ENCODE data around the gene GNAQ. TPM values are rescaled to one million over a fixed set of nuclear protein-coding genes. Genes with fewer than 3 reads are reported as not detected.

The GNAQ gene
- total and polyA plus RNA-seq, 2 of the 13 experiments (the other 11 are each of a cell fraction or from before 2014, with no cell fraction given), result 16.5 to 17.7 TPM

DNA sequence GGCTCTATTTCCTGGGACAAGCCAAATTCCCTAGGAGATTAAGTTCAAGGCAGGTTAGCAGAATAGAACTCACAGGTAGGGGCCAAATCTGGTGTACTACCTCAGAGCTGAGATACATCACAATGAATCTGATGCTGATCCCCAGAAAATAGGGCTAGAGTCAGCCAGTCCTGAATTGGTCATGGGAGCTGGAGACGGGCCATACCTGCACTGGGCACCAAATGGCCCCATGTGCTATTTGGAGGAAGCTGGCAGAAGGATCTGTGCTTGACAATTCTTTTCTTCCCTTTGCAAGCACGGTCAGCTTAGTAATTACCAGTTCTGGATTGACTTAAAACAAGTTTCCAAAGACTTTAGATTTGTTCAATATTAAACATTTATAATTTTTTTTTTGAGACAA, 10.4 kb upstream of the GNAQ start (continued):
- TF ChIP-seq, protein P1, sequence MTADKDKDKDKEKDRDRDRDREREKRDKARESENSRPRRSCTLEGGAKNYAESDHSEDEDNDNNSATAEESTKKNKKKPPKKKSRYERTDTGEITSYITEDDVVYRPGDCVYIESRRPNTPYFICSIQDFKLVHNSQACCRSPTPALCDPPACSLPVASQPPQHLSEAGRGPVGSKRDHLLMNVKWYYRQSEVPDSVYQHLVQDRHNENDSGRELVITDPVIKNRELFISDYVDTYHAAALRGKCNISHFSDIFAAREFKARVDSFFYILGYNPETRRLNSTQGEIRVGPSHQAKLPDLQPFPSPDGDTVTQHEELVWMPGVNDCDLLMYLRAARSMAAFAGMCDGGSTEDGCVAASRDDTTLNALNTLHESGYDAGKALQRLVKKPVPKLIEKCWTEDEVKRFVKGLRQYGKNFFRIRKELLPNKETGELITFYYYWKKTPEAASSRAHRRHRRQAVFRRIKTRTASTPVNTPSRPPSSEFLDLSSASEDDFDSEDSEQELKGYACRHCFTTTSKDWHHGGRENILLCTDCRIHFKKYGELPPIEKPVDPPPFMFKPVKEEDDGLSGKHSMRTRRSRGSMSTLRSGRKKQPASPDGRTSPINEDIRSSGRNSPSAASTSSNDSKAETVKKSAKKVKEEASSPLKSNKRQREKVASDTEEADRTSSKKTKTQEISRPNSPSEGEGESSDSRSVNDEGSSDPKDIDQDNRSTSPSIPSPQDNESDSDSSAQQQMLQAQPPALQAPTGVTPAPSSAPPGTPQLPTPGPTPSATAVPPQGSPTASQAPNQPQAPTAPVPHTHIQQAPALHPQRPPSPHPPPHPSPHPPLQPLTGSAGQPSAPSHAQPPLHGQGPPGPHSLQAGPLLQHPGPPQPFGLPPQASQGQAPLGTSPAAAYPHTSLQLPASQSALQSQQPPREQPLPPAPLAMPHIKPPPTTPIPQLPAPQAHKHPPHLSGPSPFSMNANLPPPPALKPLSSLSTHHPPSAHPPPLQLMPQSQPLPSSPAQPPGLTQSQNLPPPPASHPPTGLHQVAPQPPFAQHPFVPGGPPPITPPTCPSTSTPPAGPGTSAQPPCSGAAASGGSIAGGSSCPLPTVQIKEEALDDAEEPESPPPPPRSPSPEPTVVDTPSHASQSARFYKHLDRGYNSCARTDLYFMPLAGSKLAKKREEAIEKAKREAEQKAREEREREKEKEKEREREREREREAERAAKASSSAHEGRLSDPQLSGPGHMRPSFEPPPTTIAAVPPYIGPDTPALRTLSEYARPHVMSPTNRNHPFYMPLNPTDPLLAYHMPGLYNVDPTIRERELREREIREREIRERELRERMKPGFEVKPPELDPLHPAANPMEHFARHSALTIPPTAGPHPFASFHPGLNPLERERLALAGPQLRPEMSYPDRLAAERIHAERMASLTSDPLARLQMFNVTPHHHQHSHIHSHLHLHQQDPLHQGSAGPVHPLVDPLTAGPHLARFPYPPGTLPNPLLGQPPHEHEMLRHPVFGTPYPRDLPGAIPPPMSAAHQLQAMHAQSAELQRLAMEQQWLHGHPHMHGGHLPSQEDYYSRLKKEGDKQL (CRISPR knock-in tag; IDR thresholded peaks at IDR 0.05; ENCODE audit: low read depth), result no peak

GRCh38 chr9:78040726-78041125, 9.1 kb upstream of the GNAQ start:
- in situ Hi-C loops (cut with HindIII; ENCODE audit: extremely low pct_ligation_motif_present, low pct_unique_long_range_greater_than_20kb) (loop anchor here (10.0 kb wide), 1 partner anchor 64 kb away; no protein-coding TSS in a partner anchor), intact Hi-C loops (cut with micrococcal nuclease; ENCODE audit: unreplicated experiment) (no loop called here)
- H3K9me3 ChIP-seq (ENCODE audit: low read length), result no peaks in the 10 kb centered on the region
- no TSS peak for BruUV-seq (replicated peaks)
- H3K36me3 ChIP-seq (replicated peaks in 1 of 2; ENCODE audit: control insufficient read depth in 1 of 2, insufficient read depth in 2 of 2, low read length in 2 of 2), result no peaks in the 10 kb centered on the region
- H3K4me3 ChIP-seq (replicated peaks in 1 of 3; ENCODE audit: insufficient read depth in 1 of 3, low read depth in 2 of 3, low read length in 3 of 3), result no peak overlapping the region
- H2AFZ ChIP-seq (ENCODE audit: low read length), result no peak overlapping the region
- H3K79me2 ChIP-seq (ENCODE audit: insufficient read depth, low read length), result no peaks in the 10 kb centered on the region
- ChIA-PET CTCF (ENCODE audit: low intra/inter-chr PET ratio, low total read pairs) (no interaction called here), POLR2A (no interaction called here)
- DNase-seq (ENCODE audit: low spot score) (no peak), ATAC-seq (no peak), FAIRE-seq (no peak)
- H4K20me1 ChIP-seq (ENCODE audit: insufficient read depth, low read length), result no peaks in the 10 kb centered on the region
- no peak overlapping the region for H3K4me2 ChIP-seq (ENCODE audit: low read depth, low read length)
- peaks cover 1 to 14% of the 10 kb centered on the region in 2 experiments; a peak in 3 of 5 replicates for H3K27me3 ChIP-seq (ENCODE audit: control insufficient read depth in 1 of 2, insufficient read depth in 2 of 2, low read length in 2 of 2)
- no peaks in the 10 kb centered on the region for H3K4me1 ChIP-seq (ENCODE audit: insufficient read depth, low read length)
- no peak overlapping the region for H3K9ac ChIP-seq (ENCODE audit: insufficient read depth, low read depth, low read length)
- no peak overlapping the region for H3K27ac ChIP-seq (ENCODE audit: extremely low read length, insufficient read depth, low read length)
- 0% methylated on average over 1 of the region's 1 CpG for WGBS (ENCODE audit: low lambda C conversion rate)
- TF ChIP-seq, protein P2, sequence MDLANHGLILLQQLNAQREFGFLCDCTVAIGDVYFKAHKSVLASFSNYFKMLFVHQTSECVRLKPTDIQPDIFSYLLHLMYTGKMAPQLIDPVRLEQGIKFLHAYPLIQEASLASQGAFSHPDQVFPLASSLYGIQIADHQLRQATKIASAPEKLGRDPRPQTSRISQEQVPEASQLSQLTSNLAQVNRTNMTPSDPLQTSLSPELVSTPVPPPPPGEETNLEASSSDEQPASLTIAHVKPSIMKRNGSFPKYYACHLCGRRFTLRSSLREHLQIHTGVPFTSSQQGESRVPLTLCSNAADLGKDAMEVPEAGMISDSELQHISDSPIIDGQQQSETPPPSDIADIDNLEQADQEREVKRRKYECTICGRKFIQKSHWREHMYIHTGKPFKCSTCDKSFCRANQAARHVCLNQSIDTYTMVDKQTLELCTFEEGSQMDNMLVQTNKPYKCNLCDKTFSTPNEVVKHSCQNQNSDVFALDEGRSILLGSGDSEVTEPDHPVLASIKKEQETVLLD (CRISPR knock-in tag; IDR thresholded peaks at IDR 0.05; ENCODE audit: low read depth), result no peak
- TF ChIP-seq STAT5B (CRISPR knock-in tag; IDR thresholded peaks at IDR 0.05) (no peak), ZEB1 (IDR thresholded peaks at IDR 0.05; ENCODE audit: insufficient replicate concordance, low read depth) (no peak), ZMYM3 (CRISPR knock-in tag; IDR thresholded peaks at IDR 0.05) (no peak), PCBP2 (optimal IDR thresholded peaks at IDR 0.05; ENCODE audit: low read depth, low read length, poor library complexity, severe bottlenecking) (no peak), RXRB (CRISPR knock-in tag; IDR thresholded peaks at IDR 0.05; ENCODE audit: borderline replicate concordance) (no peak), ZNF558 (CRISPR knock-in tag; IDR thresholded peaks at IDR 0.05; ENCODE audit: borderline replicate concordance) (no peak)
- TF ChIP-seq, protein P3, sequence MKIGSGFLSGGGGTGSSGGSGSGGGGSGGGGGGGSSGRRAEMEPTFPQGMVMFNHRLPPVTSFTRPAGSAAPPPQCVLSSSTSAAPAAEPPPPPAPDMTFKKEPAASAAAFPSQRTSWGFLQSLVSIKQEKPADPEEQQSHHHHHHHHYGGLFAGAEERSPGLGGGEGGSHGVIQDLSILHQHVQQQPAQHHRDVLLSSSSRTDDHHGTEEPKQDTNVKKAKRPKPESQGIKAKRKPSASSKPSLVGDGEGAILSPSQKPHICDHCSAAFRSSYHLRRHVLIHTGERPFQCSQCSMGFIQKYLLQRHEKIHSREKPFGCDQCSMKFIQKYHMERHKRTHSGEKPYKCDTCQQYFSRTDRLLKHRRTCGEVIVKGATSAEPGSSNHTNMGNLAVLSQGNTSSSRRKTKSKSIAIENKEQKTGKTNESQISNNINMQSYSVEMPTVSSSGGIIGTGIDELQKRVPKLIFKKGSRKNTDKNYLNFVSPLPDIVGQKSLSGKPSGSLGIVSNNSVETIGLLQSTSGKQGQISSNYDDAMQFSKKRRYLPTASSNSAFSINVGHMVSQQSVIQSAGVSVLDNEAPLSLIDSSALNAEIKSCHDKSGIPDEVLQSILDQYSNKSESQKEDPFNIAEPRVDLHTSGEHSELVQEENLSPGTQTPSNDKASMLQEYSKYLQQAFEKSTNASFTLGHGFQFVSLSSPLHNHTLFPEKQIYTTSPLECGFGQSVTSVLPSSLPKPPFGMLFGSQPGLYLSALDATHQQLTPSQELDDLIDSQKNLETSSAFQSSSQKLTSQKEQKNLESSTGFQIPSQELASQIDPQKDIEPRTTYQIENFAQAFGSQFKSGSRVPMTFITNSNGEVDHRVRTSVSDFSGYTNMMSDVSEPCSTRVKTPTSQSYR (CRISPR knock-in tag; IDR thresholded peaks at IDR 0.05; ENCODE audit: borderline replicate concordance), result no peak

All from HepG2 (cell line).